ENCODE measurements around the gene USP8.

- TF ChIP-seq CTCF (IDR thresholded peaks at IDR 0.05; ENCODE audit: low read depth, low read length, missing input control) (no peak), REST (IDR thresholded peaks at IDR 0.05) (no peak)
- TF ChIP-seq, protein P1, sequence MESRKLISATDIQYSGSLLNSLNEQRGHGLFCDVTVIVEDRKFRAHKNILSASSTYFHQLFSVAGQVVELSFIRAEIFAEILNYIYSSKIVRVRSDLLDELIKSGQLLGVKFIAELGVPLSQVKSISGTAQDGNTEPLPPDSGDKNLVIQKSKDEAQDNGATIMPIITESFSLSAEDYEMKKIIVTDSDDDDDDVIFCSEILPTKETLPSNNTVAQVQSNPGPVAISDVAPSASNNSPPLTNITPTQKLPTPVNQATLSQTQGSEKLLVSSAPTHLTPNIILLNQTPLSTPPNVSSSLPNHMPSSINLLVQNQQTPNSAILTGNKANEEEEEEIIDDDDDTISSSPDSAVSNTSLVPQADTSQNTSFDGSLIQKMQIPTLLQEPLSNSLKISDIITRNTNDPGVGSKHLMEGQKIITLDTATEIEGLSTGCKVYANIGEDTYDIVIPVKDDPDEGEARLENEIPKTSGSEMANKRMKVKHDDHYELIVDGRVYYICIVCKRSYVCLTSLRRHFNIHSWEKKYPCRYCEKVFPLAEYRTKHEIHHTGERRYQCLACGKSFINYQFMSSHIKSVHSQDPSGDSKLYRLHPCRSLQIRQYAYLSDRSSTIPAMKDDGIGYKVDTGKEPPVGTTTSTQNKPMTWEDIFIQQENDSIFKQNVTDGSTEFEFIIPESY (IDR thresholded peaks at IDR 0.05), result no peak
- TF ChIP-seq, protein P2, sequence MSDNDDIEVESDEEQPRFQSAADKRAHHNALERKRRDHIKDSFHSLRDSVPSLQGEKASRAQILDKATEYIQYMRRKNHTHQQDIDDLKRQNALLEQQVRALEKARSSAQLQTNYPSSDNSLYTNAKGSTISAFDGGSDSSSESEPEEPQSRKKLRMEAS (IDR thresholded peaks at IDR 0.05), result no peak
Observed at GRCh38 chr15:50487287-50487686, 63.1 kb downstream of the USP8 start.
